Keratinocyte (primary cell): Measurements from ENCODE around the gene VWA5B2. TPM values are rescaled to one million over a fixed set of nuclear protein-coding genes. Genes with fewer than 3 reads are reported as not detected.

ENCODE experiments used
- DNase-seq: peaks from one replicate; pipeline ENCODE4 v3.0.0-alpha.2; 2011; ENCODE audit warnings: low read depth, missing footprints, low spot score
- FAIRE-seq: peaks from 2 replicates; lab custom pipeline; 2011; peaks lifted over from hg19 to GRCh38; lab: Jason Lieb, UNC
- H2AFZ ChIP-seq: 2 replicates; pipeline ENCODE4 v1.6.0; 2012; ENCODE audit warnings: low read length, control low read depth, inconsistent platforms; ENCODE audit not compliant: control insufficient read depth
- H3K27ac ChIP-seq: 2 replicates; pipeline ENCODE4 v1.5.1; 2011; ENCODE audit warnings: low read length; ENCODE audit not compliant: control insufficient read depth, insufficient read depth
- H3K27me3 ChIP-seq: 3 replicates; pipeline ENCODE4 v1.6.0; 2011; ENCODE audit warnings: low read length; ENCODE audit not compliant: control insufficient read depth, insufficient read depth; ENCODE audit errors: extremely low read depth
- H3K36me3 ChIP-seq, 2 experiments: 2 replicates in 1 of 2; 3 replicates in 1 of 2; pipeline ENCODE4 v1.5.1; 2011; ENCODE audit warnings: low read length in 2 of 2, mild to moderate bottlenecking in 1 of 2; ENCODE audit not compliant: control insufficient read depth in 2 of 2, insufficient read depth in 2 of 2; ENCODE audit errors: extremely low read depth in 1 of 2
- H3K4me1 ChIP-seq: 3 replicates; pipeline ENCODE4 v1.5.1; 2011; ENCODE audit warnings: low read length; ENCODE audit not compliant: control insufficient read depth, insufficient read depth; ENCODE audit errors: extremely low read depth
- H3K4me2 ChIP-seq: 3 replicates; pipeline ENCODE4 v1.6.0; 2011; ENCODE audit warnings: low read depth, low read length; ENCODE audit not compliant: control insufficient read depth, insufficient read depth; ENCODE audit errors: extremely low read depth
- H3K4me3 ChIP-seq, 3 experiments: fragments of 200-600 bp in 1 of 3; sonication (generic) in 1 of 3; 2 replicates in 2 of 3; 3 replicates in 1 of 3; pipeline ENCODE4 v1.5.1; 2011 to 2016; ENCODE audit warnings: low read length in 3 of 3, mild to moderate bottlenecking in 3 of 3, control low read depth in 2 of 3, inconsistent platforms in 1 of 3, low read depth in 1 of 3, mixed read lengths in 1 of 3, mixed run types in 1 of 3, moderate library complexity in 1 of 3; ENCODE audit not compliant: control insufficient read depth in 2 of 3, insufficient read depth in 2 of 3; ENCODE audit errors: extremely low read depth in 1 of 3
- H3K79me2 ChIP-seq: 2 replicates; pipeline ENCODE4 v1.6.0; 2012; ENCODE audit warnings: low read length; ENCODE audit not compliant: control insufficient read depth, insufficient read depth
- H3K9ac ChIP-seq: 3 replicates; pipeline ENCODE4 v1.6.0; 2011; ENCODE audit warnings: low read length; ENCODE audit not compliant: control insufficient read depth, insufficient read depth; ENCODE audit errors: extremely low read depth
- H3K9me1 ChIP-seq: 3 replicates; pipeline ENCODE4 v1.6.0; 2011; ENCODE audit warnings: low read length; ENCODE audit not compliant: control insufficient read depth, insufficient read depth; ENCODE audit errors: extremely low read depth
- H3K9me3 ChIP-seq: 2 replicates; pipeline ENCODE4 v1.5.1; 2012; ENCODE audit warnings: low read depth, low read length; ENCODE audit not compliant: control insufficient read depth
- H4K20me1 ChIP-seq: 3 replicates; pipeline ENCODE4 v1.6.0; 2011; ENCODE audit warnings: low read length; ENCODE audit not compliant: control insufficient read depth, insufficient read depth; ENCODE audit errors: extremely low read depth
- EZH2 ChIP-seq: IDR thresholded peaks from one replicate; pipeline ENCODE4 v1.6.1; 2012; ENCODE audit warnings: inconsistent platforms, mild to moderate bottlenecking, low read length, moderate library complexity
- dilution Hi-C: fragments of 300-500 bp; cut with MboI; formaldehyde crosslinking; loops from one replicate; pipeline ENCODE4 v1.7.0; 2020; ENCODE audit warnings: low sequenced_read_pairs; ENCODE audit not compliant: extremely low pct_ligation_motif_present
- polyA plus RNA-seq, 5 experiments: library from polyadenylated mRNA; depleted of rRNA in 3 of 5; stranded (reverse) in 3 of 5; stranded (forward) in 1 of 5; unstranded in 1 of 5; fragments of >200 nt; gene quantifications; 1 replicate in 1 of 5; 2 replicates in 3 of 5; 3 replicates in 1 of 5; pipeline versions ENCODE4 v1.2.1 to v1.2.3, GENCODE V29; 2011 to 2012; ENCODE audit warnings: missing spikeins in 2 of 5, low read depth in 1 of 5, low replicate concordance in 1 of 5
- small RNA-seq, 3 experiments: library from RNA; depleted of rRNA; stranded (forward); fragments of <200 nt; gene quantifications; one replicate each; pipeline ENCODE3, GENCODE V24; 2012; ENCODE audit warnings: low read depth in 3 of 3, low replicate concordance in 1 of 3; ENCODE audit not compliant: insufficient read length in 3 of 3
- TF ChIP-seq, protein P1 (sequence below), 3 experiments: IDR thresholded peaks in 1 of 3; conservative IDR thresholded peaks in 1 of 3; optimal IDR thresholded peaks in 1 of 3; 2 replicates in 2 of 3; 3 replicates in 1 of 3; pipeline versions ENCODE3 to v1.5.1; 2011; ENCODE audit warnings: low read length in 3 of 3, mild to moderate bottlenecking in 3 of 3, moderate library complexity in 2 of 3, control low read depth in 1 of 3, inconsistent platforms in 1 of 3; ENCODE audit not compliant: insufficient read depth in 2 of 3; ENCODE audit errors: extremely low read depth in 1 of 3

Gene VWA5B2
- polyA plus RNA-seq, 1 donor (not counting 4 experiments of a cell fraction or from before 2014, with no cell fraction given), result not detected

DNA sequence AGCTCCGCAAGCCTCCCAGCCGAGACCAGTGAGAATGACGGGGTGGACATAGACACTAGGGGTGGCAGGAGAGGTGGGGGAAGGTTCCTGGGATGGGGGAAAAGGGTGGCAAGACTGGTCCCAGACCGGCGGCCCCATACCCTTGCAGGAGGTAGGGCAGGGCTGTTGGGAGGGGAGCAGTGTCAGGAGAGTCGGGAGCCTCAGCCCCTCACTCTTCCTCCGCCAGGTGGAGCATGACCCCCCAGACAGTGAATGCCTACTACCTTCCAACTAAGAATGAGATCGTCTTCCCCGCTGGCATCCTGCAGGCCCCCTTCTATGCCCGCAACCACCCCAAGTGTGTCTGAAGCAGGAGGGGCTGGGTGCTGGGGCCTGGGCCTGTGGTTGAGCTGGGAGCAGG is 60.9 kb downstream of the VWA5B2 start:
- H3K9ac ChIP-seq, result no peak overlapping the region
- no peak overlapping the region for H3K4me3 ChIP-seq
- no peaks in the 10 kb centered on the region for H3K27me3 ChIP-seq
- H3K9me1 ChIP-seq, result no peaks in the 10 kb centered on the region
- no peaks in the 10 kb centered on the region for H3K79me2 ChIP-seq
- H3K9me3 ChIP-seq, result no peaks in the 10 kb centered on the region
- H4K20me1 ChIP-seq, result no peaks in the 10 kb centered on the region
- H3K27ac ChIP-seq, result no peak overlapping the region
- H3K4me2 ChIP-seq, result no peak overlapping the region
- DNase-seq (no peak), FAIRE-seq (no peak)
- dilution Hi-C loops, result no loop called here
- TF ChIP-seq, protein P1, sequence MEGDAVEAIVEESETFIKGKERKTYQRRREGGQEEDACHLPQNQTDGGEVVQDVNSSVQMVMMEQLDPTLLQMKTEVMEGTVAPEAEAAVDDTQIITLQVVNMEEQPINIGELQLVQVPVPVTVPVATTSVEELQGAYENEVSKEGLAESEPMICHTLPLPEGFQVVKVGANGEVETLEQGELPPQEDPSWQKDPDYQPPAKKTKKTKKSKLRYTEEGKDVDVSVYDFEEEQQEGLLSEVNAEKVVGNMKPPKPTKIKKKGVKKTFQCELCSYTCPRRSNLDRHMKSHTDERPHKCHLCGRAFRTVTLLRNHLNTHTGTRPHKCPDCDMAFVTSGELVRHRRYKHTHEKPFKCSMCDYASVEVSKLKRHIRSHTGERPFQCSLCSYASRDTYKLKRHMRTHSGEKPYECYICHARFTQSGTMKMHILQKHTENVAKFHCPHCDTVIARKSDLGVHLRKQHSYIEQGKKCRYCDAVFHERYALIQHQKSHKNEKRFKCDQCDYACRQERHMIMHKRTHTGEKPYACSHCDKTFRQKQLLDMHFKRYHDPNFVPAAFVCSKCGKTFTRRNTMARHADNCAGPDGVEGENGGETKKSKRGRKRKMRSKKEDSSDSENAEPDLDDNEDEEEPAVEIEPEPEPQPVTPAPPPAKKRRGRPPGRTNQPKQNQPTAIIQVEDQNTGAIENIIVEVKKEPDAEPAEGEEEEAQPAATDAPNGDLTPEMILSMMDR (optimal IDR thresholded peaks at IDR 0.05 in 1 of 3, IDR thresholded peaks at IDR 0.05 in 1 of 3, conservative IDR thresholded peaks at IDR 0.05 in 1 of 3; ENCODE audit: extremely low read depth in 1 of 3, insufficient read depth in 2 of 3, low read length in 3 of 3), result no peak
- TF ChIP-seq EZH2, result no peak
- H3K36me3 ChIP-seq, result no peaks in the 10 kb centered on the region
- H2AFZ ChIP-seq, result no peak overlapping the region
- H3K4me1 ChIP-seq, result no peaks in the 10 kb centered on the region

GRCh38 chr3:184291044-184291737 is 61.8 kb downstream of the VWA5B2 start:
- H4K20me1 ChIP-seq, result no peaks in the 10 kb centered on the region
- H3K4me1 ChIP-seq, result no peaks in the 10 kb centered on the region
- no peak overlapping the region for H3K4me3 ChIP-seq
- no peak overlapping the region for H2AFZ ChIP-seq
- no peak overlapping the region for H3K9ac ChIP-seq
- no peak overlapping the region for H3K4me2 ChIP-seq
- H3K27ac ChIP-seq, result no peak overlapping the region
- H3K36me3 ChIP-seq, result no peaks in the 10 kb centered on the region
- H3K9me3 ChIP-seq, result no peaks in the 10 kb centered on the region
- H3K79me2 ChIP-seq, result no peaks in the 10 kb centered on the region
- TF ChIP-seq, protein P1 (optimal IDR thresholded peaks at IDR 0.05 in 1 of 3, IDR thresholded peaks at IDR 0.05 in 1 of 3, conservative IDR thresholded peaks at IDR 0.05 in 1 of 3; ENCODE audit: extremely low read depth in 1 of 3, insufficient read depth in 2 of 3, low read length in 3 of 3), result no peak
- TF ChIP-seq EZH2, result no peak
- dilution Hi-C loops, result no loop called here
- no peaks in the 10 kb centered on the region for H3K9me1 ChIP-seq
- DNase-seq (no peak), FAIRE-seq (no peak)
- no peaks in the 10 kb centered on the region for H3K27me3 ChIP-seq

Small RNAs within 50 kb of the gene (small RNA-seq; reads per million reads assigned to genes)
- gene MIR1224, result 0 reads per million in 3 experiments

Other genes starting within 250 kb of the VWA5B2 start
- 22.3 to 30.3 TPM (median 28.7 TPM) in 3 replicates for gene ABCC5, start 211.7 kb upstream of the VWA5B2 start, polyA plus RNA-seq
- not detected in 3 replicates for gene HTR3D, start 197.8 kb upstream of the VWA5B2 start, polyA plus RNA-seq
- not detected in 3 replicates for gene HTR3C, start 176.5 kb upstream of the VWA5B2 start, polyA plus RNA-seq
- not detected in 3 replicates for gene HTR3E, start 132.5 kb upstream of the VWA5B2 start, polyA plus RNA-seq
- gene EIF2B5, start 94.2 kb upstream of the VWA5B2 start, polyA plus RNA-seq, result 31.9 to 37.9 TPM (median 33.7 TPM) in 3 replicates
- 16.0 to 21.9 TPM (median 18.5 TPM) in 3 replicates for gene DVL3, start 74.2 kb upstream of the VWA5B2 start, polyA plus RNA-seq
- 431 to 520 TPM (median 443 TPM) in 3 replicates for gene AP2M1, start 54.7 kb upstream of the VWA5B2 start, polyA plus RNA-seq
- gene ABCF3, start 43.4 kb upstream of the VWA5B2 start, polyA plus RNA-seq, result 39.2 to 53.8 TPM (median 43.5 TPM) in 3 replicates
- gene ALG3, start 19.4 kb downstream of the VWA5B2 start, polyA plus RNA-seq, result 44.4 to 49.6 TPM (median 48.2 TPM) in 3 replicates
- 10.8 to 18.6 TPM (median 13.2 TPM) in 3 replicates for gene EEF1AKMT4, start 20.1 kb downstream of the VWA5B2 start, polyA plus RNA-seq
- 0.06 to 0.29 TPM (median 0.18 TPM) in 3 replicates for gene CAMK2N2, start 32.0 kb downstream of the VWA5B2 start, polyA plus RNA-seq
- not detected in 3 replicates for gene ECE2, start 46.4 kb downstream of the VWA5B2 start, polyA plus RNA-seq
- gene PSMD2, start 69.7 kb downstream of the VWA5B2 start, polyA plus RNA-seq, result 515 to 703 TPM (median 593 TPM) in 3 replicates
- gene EIF4G1, start 85.0 kb downstream of the VWA5B2 start, polyA plus RNA-seq, result 217 to 467 TPM (median 225 TPM) in 3 replicates
- gene FAM131A, start 108.0 kb downstream of the VWA5B2 start, polyA plus RNA-seq, result 10.8 to 17.4 TPM (median 12.1 TPM) in 3 replicates
- 3.1 to 3.3 TPM (median 3.2 TPM) in 3 replicates for gene CLCN2, start 132.0 kb downstream of the VWA5B2 start, polyA plus RNA-seq
- 132 to 202 TPM (median 135 TPM) in 3 replicates for gene POLR2H, start 132.1 kb downstream of the VWA5B2 start, polyA plus RNA-seq
- gene THPO, start 148.6 kb downstream of the VWA5B2 start, polyA plus RNA-seq, result not detected in 3 replicates
- not detected in 3 replicates for gene CHRD, start 150.5 kb downstream of the VWA5B2 start, polyA plus RNA-seq